Ramos (cell line): ENCODE measurements around the gene KCNN4.

Source experiments
- in situ Hi-C: fragments of 300-500 bp; cut with MboI; formaldehyde crosslinking; loops from one replicate; pipeline ENCODE4 v1.14.3; 2022; ENCODE audit warnings: low sequenced_read_pairs; ENCODE audit not compliant: unreplicated experiment

Gene KCNN4

GRCh38 chr19:43754253-43754502, 26.6 kb downstream of the KCNN4 start:
- in situ Hi-C loops = loop anchor here (25.0 kb wide), 2 partner anchors 1008 to 1308 kb away; no protein-coding TSS in a partner anchor

- in situ Hi-C loops = loop anchor here (25.0 kb wide), 2 partner anchors 1010 to 1310 kb away; no protein-coding TSS in a partner anchor
These were observed 28.4 kb downstream of the KCNN4 start for GRCh38 chr19:43752287-43752875.

GRCh38 chr19:43751466-43752220, 29.1 kb downstream of the KCNN4 start:
- in situ Hi-C loops = loop anchor here (25.0 kb wide), 2 partner anchors 1011 to 1311 kb away; no protein-coding TSS in a partner anchor

GRCh38 chr19:43749898-43750297, 30.9 kb downstream of the KCNN4 start:
- in situ Hi-C loops = loop anchor here (5.0 to 25.0 kb wide), 3 partner anchors 37 to 1312 kb away; no protein-coding TSS in a partner anchor

GRCh38 chr19:43749152-43749551, 31.6 kb downstream of the KCNN4 start:
- in situ Hi-C loops = loop anchor here (5.0 kb wide), 1 partner anchor 38 kb away; no protein-coding TSS in a partner anchor

GRCh38 chr19:43748685-43749084, 32.1 kb downstream of the KCNN4 start:
- in situ Hi-C loops = loop anchor here (5.0 kb wide), 1 partner anchor 39 kb away; no protein-coding TSS in a partner anchor

- in situ Hi-C loops = loop anchor here (5.0 kb wide), 1 partner anchor 39 kb away; no protein-coding TSS in a partner anchor
These were observed 32.6 kb downstream of the KCNN4 start for GRCh38 chr19:43748205-43748594.

GRCh38 chr19:43747557-43748204, 33.1 kb downstream of the KCNN4 start:
- in situ Hi-C loops = loop anchor here (5.0 kb wide), 1 partner anchor 40 kb away; no protein-coding TSS in a partner anchor

- in situ Hi-C loops = no loop called here
These were observed 37.7 kb downstream of the KCNN4 start for GRCh38 chr19:43743059-43743458.

GRCh38 chr19:43741075-43741825, 39.5 kb downstream of the KCNN4 start:
- in situ Hi-C loops = no loop called here

GRCh38 chr19:43739439-43740235, 41.1 kb downstream of the KCNN4 start:
- in situ Hi-C loops = no loop called here

- in situ Hi-C loops = no loop called here
These were observed 42.0 kb downstream of the KCNN4 start for GRCh38 chr19:43738780-43739211.

GRCh38 chr19:43735957-43736356, 44.8 kb downstream of the KCNN4 start:
- in situ Hi-C loops = no loop called here

- in situ Hi-C loops = no loop called here
These were observed 45.8 kb downstream of the KCNN4 start for GRCh38 chr19:43735013-43735412.

- in situ Hi-C loops = no loop called here
These were observed 48.9 kb downstream of the KCNN4 start for GRCh38 chr19:43731846-43732245.

GRCh38 chr19:43731346-43731745, 49.4 kb downstream of the KCNN4 start:
- in situ Hi-C loops = no loop called here

GRCh38 chr19:43729919-43730318, 50.9 kb downstream of the KCNN4 start:
- in situ Hi-C loops = no loop called here

- in situ Hi-C loops = no loop called here
These were observed 53.2 kb downstream of the KCNN4 start for GRCh38 chr19:43727593-43727853.

- in situ Hi-C loops = no loop called here
These were observed 53.8 kb downstream of the KCNN4 start for GRCh38 chr19:43726736-43727592.
